HL-60/S4 treated with phorbol 12-myristate 13-acetate at 8.2 ng/mL for 4 days and 3 days (cell line): ENCODE measurements around the gene CNPY3.

Experiments
- in situ Hi-C: fragments of 300-500 bp; cut with MboI; formaldehyde crosslinking; loops from 2 replicates; pipeline ENCODE4 v1.15.0; 2022; ENCODE audit warnings: low sequenced_read_pairs

CNPY3 gene

GRCh38 chr6:42974919-42975505 is 45.7 kb downstream of the CNPY3 start:
- in situ Hi-C loops: no loop called here

- in situ Hi-C loops: no loop called here
Observed at GRCh38 chr6:42978487-42978838, 49.2 kb downstream of the CNPY3 start.

- in situ Hi-C loops: no loop called here
Observed at GRCh38 chr6:42978839-42979522, 49.7 kb downstream of the CNPY3 start, which contains the start of gene PEX6. TSS of gene PEX6 (minus strand) at chr6:42979181. CDS start at chr6:42979150, 31 bp downstream.

GRCh38 chr6:42979523-42980177 is 50.4 kb downstream of the CNPY3 start:
- in situ Hi-C loops: no loop called here

GRCh38 chr6:42981836-42982235 is 52.6 kb downstream of the CNPY3 start:
- in situ Hi-C loops: no loop called here

GRCh38 chr6:42984001-42984923 is 55.0 kb downstream of the CNPY3 start, which contains the start of gene PPP2R5D:
TSS of gene PPP2R5D (plus strand) at chr6:42984570. CDS start at chr6:42984678, 108 bp downstream.
- in situ Hi-C loops: no loop called here

GRCh38 chr6:42984924-42985475 is 55.7 kb downstream of the CNPY3 start:
- in situ Hi-C loops: no loop called here

GRCh38 chr6:42987533-42988451 is 58.5 kb downstream of the CNPY3 start:
- in situ Hi-C loops: no loop called here

- in situ Hi-C loops: no loop called here
Observed at GRCh38 chr6:42988486-42989020, 59.3 kb downstream of the CNPY3 start.
